ENCODE measurements around the gene NDUFB1.

GRCh38 chr14:92109490-92109889 is 12.0 kb downstream of the NDUFB1 start:
- TF ChIP-seq REST (IDR thresholded peaks at IDR 0.05; ENCODE audit: insufficient read depth in 1 of 2, low read depth in 2 of 2, low read length in 2 of 2) (no peak), SIN3A (IDR thresholded peaks at IDR 0.05; ENCODE audit: borderline replicate concordance, insufficient read depth, low read length) (no peak), TAF1 (IDR thresholded peaks at IDR 0.05; ENCODE audit: borderline replicate concordance, insufficient read depth, low read length) (no peak), POLR2AphosphoS5 (IDR thresholded peaks at IDR 0.05; ENCODE audit: low read depth, low read length) (no peak)

All from PFSK-1 (cell line).